HCT116 (cell line): Measurements from ENCODE around the gene NXN. TPM values are rescaled to one million over a fixed set of nuclear protein-coding genes. Genes with fewer than 3 reads are reported as not detected.

Experiments used
- ATAC-seq: fragments of 200-7000 bp; cut with Tn5 transposase; 2 replicates; pipeline ENCODE4 v1.9.1; 2020; ENCODE audit warnings: mild to moderate bottlenecking, moderate library complexity
- BruUV-seq: library from RNA; stranded (reverse); fragments of 400-500 nt; replicated peaks from 2 replicates; lab custom pipeline; 2021; lab: Mats Ljungman, UMichigan
- CTCF ChIA-PET: fragments of 300-600 bp; sonication (Branson Sonifier 250); formaldehyde crosslinking; loops from one replicate; lab custom pipeline; 2021; ENCODE audit warnings: antibody characterized with exemption; lab: Charles Lee
- POLR2A ChIA-PET: fragments of 300-600, 350-600 bp; sonication (Branson Sonifier 250); formaldehyde crosslinking; loops from one replicate; lab custom pipeline; 2021; ENCODE audit warnings: antibody characterized with exemption; lab: Charles Lee
- RAD21 ChIA-PET, 2 experiments: fragments of 300-600 bp; sonication (Branson Sonifier 250); formaldehyde crosslinking; loops; one replicate each; lab custom pipeline; 2023; ENCODE audit warnings: low total read pairs in 2 of 2; ENCODE audit not compliant: uncharacterized antibody in 2 of 2, unreplicated experiment in 2 of 2, low non-redundant PET in 1 of 2; lab: Charles Lee
- DNase-seq: peaks from one replicate; pipeline ENCODE4 v3.0.0-alpha.2; 2010; ENCODE audit warnings: low read depth, low spot score
- H2AFZ ChIP-seq: fragments of 200-600 bp; shearing (Covaris generic), sonication (generic); 2 replicates; pipeline ENCODE4 v1.6.1; 2017; ENCODE audit warnings: low read depth, mixed run types, mixed read lengths, antibody characterized with exemption, low read length; ENCODE audit not compliant: poor library complexity, severe bottlenecking
- H3K27ac ChIP-seq: 2 replicates; pipeline ENCODE4 v1.5.1; 2012; ENCODE audit warnings: low read depth, low read length
- H3K27me3 ChIP-seq: fragments of 200-600 bp; sonication (generic); 2 replicates; pipeline ENCODE4 v1.6.1; 2016; ENCODE audit warnings: mixed run types, low read length, mixed read lengths; ENCODE audit not compliant: insufficient read depth
- H3K36me3 ChIP-seq, 2 experiments: fragments of 200-500 bp in 1 of 2; fragments of 200-600 bp in 1 of 2; sonication (Bioruptor generic) in 1 of 2; sonication (generic) in 1 of 2; 2 replicates each; pipeline versions ENCODE4 v1.5.1 to v1.6.1; 2014 to 2016; ENCODE audit warnings: low read length in 2 of 2, inconsistent platforms in 1 of 2, mixed read lengths in 1 of 2, mixed run types in 1 of 2; ENCODE audit not compliant: insufficient read depth in 2 of 2, control insufficient read depth in 1 of 2
- H3K4me1 ChIP-seq, 2 experiments: fragments of 200-600 bp in 1 of 2; sonication (generic) in 1 of 2; 2 replicates each; pipeline versions ENCODE4 v1.5.1 to v1.6.1; 2012 to 2017; ENCODE audit warnings: low read length in 2 of 2, inconsistent platforms in 1 of 2, mild to moderate bottlenecking in 1 of 2, mixed read lengths in 1 of 2, mixed run types in 1 of 2, moderate library complexity in 1 of 2; ENCODE audit not compliant: insufficient read depth in 2 of 2, control insufficient read depth in 1 of 2
- H3K4me2 ChIP-seq: fragments of 200-600 bp; sonication (generic); 2 replicates; pipeline ENCODE4 v1.6.1; 2017; ENCODE audit warnings: mixed run types, low read length, mixed read lengths
- H3K4me3 ChIP-seq, 2 experiments: fragments of 200-600 bp in 1 of 2; sonication (generic) in 1 of 2; replicated peaks in 1 of 2; 2 replicates each; pipeline ENCODE4 v1.5.1; 2011 to 2016; ENCODE audit warnings: low read length in 2 of 2, control low read depth in 1 of 2, low read depth in 1 of 2, mild to moderate bottlenecking in 1 of 2, mixed read lengths in 1 of 2, mixed run types in 1 of 2
- H3K79me2 ChIP-seq: fragments of 200-600 bp; sonication (generic); 2 replicates; pipeline ENCODE4 v1.6.1; 2017; ENCODE audit warnings: mild to moderate bottlenecking, mixed run types, low read length, moderate library complexity, mixed read lengths; ENCODE audit not compliant: insufficient read depth
- H3K9ac ChIP-seq: fragments of 200-600 bp; sonication (generic); 2 replicates; pipeline ENCODE4 v1.6.1; 2016; ENCODE audit warnings: low read length, mixed read lengths
- H3K9me2 ChIP-seq: fragments of 200-600 bp; sonication (generic), shearing (Covaris generic); 2 replicates; pipeline ENCODE4 v1.6.1; 2017; ENCODE audit warnings: mixed run types, mild to moderate bottlenecking, moderate library complexity; ENCODE audit not compliant: insufficient read depth
- H3K9me3 ChIP-seq, 2 experiments: fragments of 200-500 bp in 1 of 2; fragments of 200-600 bp in 1 of 2; sonication (Bioruptor generic) in 1 of 2; sonication (generic) in 1 of 2; 2 replicates each; pipeline ENCODE4 v1.6.1; 2014 to 2017; ENCODE audit warnings: low read length in 2 of 2, mixed read lengths in 2 of 2, inconsistent platforms in 1 of 2, low read depth in 1 of 2, mild to moderate bottlenecking in 1 of 2, mixed run types in 1 of 2, moderate library complexity in 1 of 2; ENCODE audit not compliant: control insufficient read depth in 1 of 2, insufficient read depth in 1 of 2
- H4K20me1 ChIP-seq: fragments of 200-600 bp; sonication (generic), shearing (Covaris generic); 2 replicates; pipeline ENCODE4 v1.6.1; 2017; ENCODE audit warnings: mixed run types, mild to moderate bottlenecking, moderate library complexity; ENCODE audit not compliant: insufficient read depth
- CBX3 ChIP-seq: IDR thresholded peaks from 2 replicates; pipeline ENCODE4 v1.6.1; 2012; ENCODE audit warnings: low read depth
- CEBPB ChIP-seq: IDR thresholded peaks from 2 replicates; pipeline ENCODE4 v1.6.1; 2012; ENCODE audit warnings: low read depth
- CTCF ChIP-seq, 3 experiments: fragments of 200-600 bp in 1 of 3; sonication (generic) in 1 of 3; IDR thresholded peaks in 2 of 3; conservative IDR thresholded peaks in 1 of 3; 2 replicates each; pipeline ENCODE4 v1.5.1; 2012 to 2017; ENCODE audit warnings: low read depth in 2 of 3, low read length in 2 of 3, antibody characterized with exemption in 1 of 3, borderline replicate concordance in 1 of 3, control low read depth in 1 of 3, mild to moderate bottlenecking in 1 of 3, mixed read lengths in 1 of 3, mixed run types in 1 of 3, moderate library complexity in 1 of 3; ENCODE audit not compliant: insufficient read depth in 1 of 3
- EGR1 ChIP-seq: IDR thresholded peaks from 2 replicates; pipeline ENCODE4 v1.6.1; 2012; ENCODE audit warnings: low read depth
- ELF1 ChIP-seq: IDR thresholded peaks from 2 replicates; pipeline ENCODE4 v1.6.1; 2012; ENCODE audit warnings: low read depth, borderline replicate concordance
- EZH2 ChIP-seq: fragments of 200-600 bp; sonication (generic); IDR thresholded peaks from 2 replicates; pipeline ENCODE4 v1.6.1; 2017; ENCODE audit warnings: antibody characterized with exemption, mixed run types
- EZH2phosphoT487 ChIP-seq: fragments of 200-600 bp; IDR thresholded peaks from 2 replicates; pipeline ENCODE4 v1.6.1; 2018; ENCODE audit warnings: antibody characterized with exemption, borderline replicate concordance
- FOSL1 ChIP-seq: IDR thresholded peaks from 2 replicates; pipeline ENCODE4 v1.6.1; 2012; ENCODE audit warnings: low read depth
- JUND ChIP-seq: IDR thresholded peaks from 2 replicates; pipeline ENCODE4 v1.6.1; 2012
- POLR2A ChIP-seq: IDR thresholded peaks from 2 replicates; pipeline ENCODE4 v1.7.0; 2011; ENCODE audit warnings: borderline replicate concordance; ENCODE audit not compliant: insufficient read depth, insufficient read length; ENCODE audit errors: extremely low read depth
- POLR2AphosphoS5 ChIP-seq: IDR thresholded peaks from 2 replicates; pipeline ENCODE4 v1.6.1; 2011; ENCODE audit warnings: mild to moderate bottlenecking, low read depth, low read length, moderate library complexity
- REST ChIP-seq: IDR thresholded peaks from 2 replicates; pipeline ENCODE4 v1.6.1; 2012; ENCODE audit warnings: low read depth
- SRF ChIP-seq: IDR thresholded peaks from 2 replicates; pipeline ENCODE4 v1.6.1; 2012; ENCODE audit warnings: low read depth
- YY1 ChIP-seq: IDR thresholded peaks from 2 replicates; pipeline ENCODE4 v1.6.1; 2011; ENCODE audit warnings: low read length, low read depth, moderate library complexity, mild to moderate bottlenecking; ENCODE audit not compliant: insufficient replicate concordance; ENCODE audit errors: extremely low read depth
- ZBTB33 ChIP-seq: IDR thresholded peaks from 2 replicates; pipeline ENCODE4 v1.6.1; 2011; ENCODE audit warnings: mild to moderate bottlenecking, low read length, moderate library complexity; ENCODE audit not compliant: insufficient replicate concordance; ENCODE audit errors: extremely low read depth
- ZNF274 ChIP-seq: fragments of 200-500 bp; sonication (Bioruptor generic); IDR thresholded peaks from 2 replicates; pipeline ENCODE4 v1.6.1; 2014; ENCODE audit warnings: mild to moderate bottlenecking, low read depth, low read length, inconsistent platforms
- intact Hi-C: fragments of 100-400 bp; cut with micrococcal nuclease; formaldehyde crosslinking; loops from 2 replicates; pipeline ENCODE4 v1.10.0; 2022
- total RNA-seq: library from RNA; stranded (reverse); gene quantifications from one replicate; pipeline ENCODE4 v1.2.1, GENCODE V29; 2021; ENCODE audit not compliant: unreplicated experiment
- TF ChIP-seq, protein P1 (sequence below): IDR thresholded peaks from 2 replicates; pipeline ENCODE4 v1.6.1; 2012

The NXN gene
- total RNA-seq, 1 experiment from 2014 or later: 83.7 TPM

DNA sequence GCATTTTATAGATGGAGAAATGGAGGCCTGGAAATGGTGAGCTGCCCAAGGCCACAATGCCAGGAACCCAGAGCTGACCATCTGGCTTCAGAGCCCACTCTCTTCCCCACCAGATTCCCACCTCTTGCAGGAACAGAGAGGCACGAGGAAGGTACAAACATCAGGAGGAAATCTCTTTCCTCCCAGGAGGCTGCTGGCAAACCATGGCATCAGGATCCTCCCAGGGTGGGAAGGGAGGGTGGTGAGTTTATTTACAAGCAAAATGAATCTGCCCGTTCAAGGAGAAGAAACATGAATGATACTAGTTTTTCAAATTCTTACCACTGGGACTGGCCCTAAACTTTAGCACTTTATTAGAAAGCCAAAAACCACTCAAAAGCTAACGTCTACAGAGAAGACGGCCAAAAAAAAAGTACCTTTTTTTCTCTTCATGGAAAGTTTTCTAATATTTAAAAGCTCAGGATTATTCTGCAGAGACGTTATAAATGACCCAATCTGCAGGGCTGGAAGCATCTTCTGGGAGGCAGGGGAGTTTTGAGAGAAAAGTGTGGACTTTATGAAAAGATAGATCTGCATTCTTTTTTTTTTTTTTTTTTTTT, 79.1 kb downstream of the NXN start:
- no peak for DNase-seq
- peaks cover 57% of the 10 kb centered on the region for H3K79me2 ChIP-seq
- no peaks in the 10 kb centered on the region for H3K27me3 ChIP-seq
- no TSS peak for BruUV-seq
- ChIA-PET POLR2A (interaction anchor here (1.4 kb wide), 1 partner anchor 10 kb away, joined by 3 read pairs; no protein-coding TSS in a partner anchor), RAD21 (interaction anchor here in 1 of 2 experiments (0.7 kb wide), 1 partner anchor 81 kb away, joined by 3 read pairs; no protein-coding TSS in a partner anchor), CTCF (interaction anchor here (1.1 to 1.2 kb wide), 2 partner anchors 11 to 21 kb away, joined by 4 to 6 read pairs; no protein-coding TSS in a partner anchor)
- no peak for TF ChIP-seq CBX3
- no peak for TF ChIP-seq ZNF274
- no peak for TF ChIP-seq EZH2
- TF ChIP-seq FOSL1: no peak
- TF ChIP-seq, protein P1, sequence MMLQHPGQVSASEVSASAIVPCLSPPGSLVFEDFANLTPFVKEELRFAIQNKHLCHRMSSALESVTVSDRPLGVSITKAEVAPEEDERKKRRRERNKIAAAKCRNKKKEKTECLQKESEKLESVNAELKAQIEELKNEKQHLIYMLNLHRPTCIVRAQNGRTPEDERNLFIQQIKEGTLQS: no peak
- no peak for TF ChIP-seq POLR2AphosphoS5
- TF ChIP-seq JUND: no peak
- TF ChIP-seq ELF1: no peak
- no peak for TF ChIP-seq POLR2A
- no peak for TF ChIP-seq CEBPB
- no peak for TF ChIP-seq CTCF (IDR thresholded peaks at IDR 0.05 in 2 of 3, conservative IDR thresholded peaks at IDR 0.05 in 1 of 3; ENCODE audit: borderline replicate concordance in 1 of 3, insufficient read depth in 1 of 3, low read depth in 2 of 3, low read length in 2 of 3)
- no peak for TF ChIP-seq EZH2phosphoT487
- TF ChIP-seq YY1: no peak
- no peak for TF ChIP-seq EGR1
- no peak for TF ChIP-seq ZBTB33
- no peak for TF ChIP-seq REST
- TF ChIP-seq SRF: no peak
- no peaks in the 10 kb centered on the region for H4K20me1 ChIP-seq
- no peaks in the 10 kb centered on the region for H3K9me3 ChIP-seq
- intact Hi-C loops: no loop called here
- no peaks in the 10 kb centered on the region for H3K9me2 ChIP-seq
- H2AFZ ChIP-seq: no peak overlapping the region
- no peak overlapping the region for H3K27ac ChIP-seq
- H3K4me2 ChIP-seq: no peak overlapping the region
- no peak for ATAC-seq
- H3K9ac ChIP-seq: no peak overlapping the region
- H3K36me3 ChIP-seq: no peaks in the 10 kb centered on the region
- H3K4me1 ChIP-seq: peaks cover 6 to 19% of the 10 kb centered on the region in 2 experiments; a peak in 3 of 4 replicates
- H3K4me3 ChIP-seq: no peak overlapping the region
